Prostate gland (tissue), 2 donors: Measurements from ENCODE around the gene NABP1. TPM values are rescaled to one million over a fixed set of nuclear protein-coding genes. Genes with fewer than 3 reads are reported as not detected.

Experiments
- DNase-seq: peaks from one replicate; pipeline ENCODE4 v3.0.0-alpha.2; 2019; ENCODE audit warnings: low spot score
- H3K27ac ChIP-seq, 2 donors: fragments of 200-600 bp; sonication (generic); 2 replicates each; pipeline ENCODE4 v1.5.1; 2017 to 2019
- H3K27me3 ChIP-seq: fragments of 200-600 bp; sonication (generic); replicated peaks from 2 replicates; pipeline ENCODE4 v1.5.1; 2019; ENCODE audit not compliant: insufficient read depth
- H3K36me3 ChIP-seq, 2 donors: fragments of 200-600 bp; sonication (generic); 1 replicate in 1 of 2; 2 replicates in 1 of 2; pipeline versions ENCODE4 v1.5.1 to v1.8.1; 2017 to 2019
- H3K4me1 ChIP-seq: fragments of 200-600 bp; sonication (generic); replicated peaks from 2 replicates; pipeline ENCODE4 v1.5.1; 2019
- H3K4me3 ChIP-seq, 2 donors: fragments of 200-600 bp; sonication (generic); 2 replicates each; pipeline ENCODE4 v1.5.1; 2017 to 2019
- H3K9me3 ChIP-seq: fragments of 200-600 bp; sonication (generic); 2 replicates; pipeline ENCODE4 v1.5.1; 2017
- CTCF ChIP-seq, 4 experiments: fragments of 200-600 bp in 2 of 4; fragments of 450-650 bp in 2 of 4; sonication (generic) in 2 of 4; IDR thresholded peaks; 1 replicate in 3 of 4; 2 replicates in 1 of 4; pipeline ENCODE4 v1.5.1; 2016 to 2019; ENCODE audit warnings: antibody characterized with exemption in 4 of 4, mild to moderate bottlenecking in 2 of 4, moderate library complexity in 2 of 4
- POLR2A ChIP-seq: fragments of 450-650 bp; IDR thresholded peaks from one replicate; pipeline ENCODE4 v1.6.1; 2016; ENCODE audit warnings: antibody characterized with exemption, mild to moderate bottlenecking
- POLR2AphosphoS5 ChIP-seq: sonication (generic); formaldehyde crosslinking; IDR thresholded peaks from one replicate; pipeline ENCODE4 v1.6.1; 2017; ENCODE audit warnings: antibody characterized with exemption
- WGBS: methylation state at CpG from one replicate; pipeline ENCODE4 v1.1.5; 2018; 5-methylcytosine and 5-hydroxymethylcytosine counted together
- intact Hi-C: fragments of 100-400 bp; cut with DNase I; formaldehyde crosslinking; loops from one replicate; pipeline ENCODE4 v1.14.2; 2022
- total RNA-seq, 2 donors: library from RNA; depleted of rRNA; stranded (reverse); fragments of >200 nt; gene quantifications; one replicate each; pipeline ENCODE4 v1.1.0, GENCODE V29; 2016

The NABP1 gene
- total RNA-seq, 2 donors from 2014 or later: 3.8 to 28.3 TPM

- Histone ChIP-seq H3K9me3 (no peaks in the 10 kb centered on the region), H3K27me3 (no peaks in the 10 kb centered on the region), H3K36me3 (no peaks in the 10 kb centered on the region), H3K27ac (no peak overlapping the region), H3K4me3 (no peak overlapping the region), H3K4me1 (no peaks in the 10 kb centered on the region)
- WGBS: 97% methylated on average over 2 of the region's 2 CpGs
- intact Hi-C loops: no loop called here
- no peak for TF ChIP-seq POLR2A
- no peak for TF ChIP-seq CTCF (IDR thresholded peaks at IDR 0.05)
- DNase-seq: no peak
Observed at GRCh38 chr2:191711621-191712020, 33.7 kb downstream of the NABP1 start.

GRCh38 chr2:191713837-191714236, 35.9 kb downstream of the NABP1 start:
- H3K4me1 ChIP-seq: no peaks in the 10 kb centered on the region
- H3K27me3 ChIP-seq: no peaks in the 10 kb centered on the region
- no peaks in the 10 kb centered on the region for H3K36me3 ChIP-seq
- no peak overlapping the region for H3K4me3 ChIP-seq
- WGBS: 50% methylated on average over 1 of the region's 1 CpG
- intact Hi-C loops: no loop called here
- H3K27ac ChIP-seq: no peak overlapping the region
- no peak for DNase-seq
- no peak for TF ChIP-seq POLR2AphosphoS5
- TF ChIP-seq CTCF (IDR thresholded peaks at IDR 0.05): no peak
- no peak for TF ChIP-seq POLR2A
- H3K9me3 ChIP-seq: no peaks in the 10 kb centered on the region

- Histone ChIP-seq H3K4me3 (no peak overlapping the region), H3K27me3 (no peaks in the 10 kb centered on the region), H3K36me3 (no peaks in the 10 kb centered on the region), H3K4me1 (no peaks in the 10 kb centered on the region), H3K27ac (no peak overlapping the region), H3K9me3 (no peaks in the 10 kb centered on the region)
- TF ChIP-seq POLR2AphosphoS5: no peak
- no peak for TF ChIP-seq POLR2A
- intact Hi-C loops: no loop called here
- DNase-seq: no peak
- 90% methylated on average over 4 of the region's 4 CpGs for WGBS
Observed at GRCh38 chr2:191714925-191715324, 37.0 kb downstream of the NABP1 start.

- H3K27me3 ChIP-seq: no peaks in the 10 kb centered on the region
- no peaks in the 10 kb centered on the region for H3K4me1 ChIP-seq
- H3K36me3 ChIP-seq: no peaks in the 10 kb centered on the region
- H3K27ac ChIP-seq: no peak overlapping the region
- no peak for DNase-seq
- TF ChIP-seq CTCF (IDR thresholded peaks at IDR 0.05) (no peak), POLR2AphosphoS5 (no peak), POLR2A (no peak)
- intact Hi-C loops: no loop called here
- no peaks in the 10 kb centered on the region for H3K9me3 ChIP-seq
- H3K4me3 ChIP-seq: no peak overlapping the region
- 89% methylated on average over 2 of the region's 2 CpGs for WGBS
Observed at GRCh38 chr2:191715471-191715870, 37.5 kb downstream of the NABP1 start.

GRCh38 chr2:191719261-191719660, 41.3 kb downstream of the NABP1 start:
- 67% methylated on average over 2 of the region's 2 CpGs for WGBS
- no peaks in the 10 kb centered on the region for H3K36me3 ChIP-seq
- H3K9me3 ChIP-seq: no peaks in the 10 kb centered on the region
- no peak overlapping the region for H3K27ac ChIP-seq
- no peaks in the 10 kb centered on the region for H3K27me3 ChIP-seq
- no peak overlapping the region for H3K4me3 ChIP-seq
- DNase-seq: no peak
- no peak for TF ChIP-seq CTCF (IDR thresholded peaks at IDR 0.05)
- TF ChIP-seq POLR2A: no peak
- no peak for TF ChIP-seq POLR2AphosphoS5
- H3K4me1 ChIP-seq: no peaks in the 10 kb centered on the region
- intact Hi-C loops: no loop called here
